HEK293 (cell line): ENCODE data around the gene ANKRD11.

Experiments used
- CTCF ChIA-PET: fragments of 350-600 bp; formaldehyde crosslinking; extraction: SDS; loops from one replicate; lab custom pipeline; 2021; ENCODE audit warnings: antibody characterized with exemption; lab: Yijun Ruan, JAX
- POLR2A ChIA-PET: fragments of 300-600 bp; formaldehyde crosslinking; extraction: SDS; loops from one replicate; lab custom pipeline; 2020; ENCODE audit warnings: antibody characterized with exemption, inconsistent platforms; lab: Yijun Ruan, JAX
- H3K27ac ChIP-seq: fragments of 200-500 bp; sonication (Bioruptor generic); 2 replicates; pipeline ENCODE4 v1.5.1; 2014; ENCODE audit warnings: low read depth, low read length, control low read depth, inconsistent platforms; ENCODE audit errors: extremely low read depth
- H3K36me3 ChIP-seq, 2 experiments: fragments of 200-500 bp in 1 of 2; sonication (Bioruptor generic) in 1 of 2; 1 replicate in 1 of 2; 2 replicates in 1 of 2; pipeline ENCODE4 v1.5.1; 2014 to 2017; ENCODE audit warnings: inconsistent platforms in 2 of 2, low read length in 2 of 2; ENCODE audit not compliant: control insufficient read depth in 2 of 2, insufficient read depth in 1 of 2
- H3K4me1 ChIP-seq: fragments of 200-500 bp; sonication (Bioruptor generic); 2 replicates; pipeline ENCODE4 v1.5.1; 2014; ENCODE audit warnings: mild to moderate bottlenecking, low read length, inconsistent platforms; ENCODE audit not compliant: control insufficient read depth, insufficient read depth
- H3K4me3 ChIP-seq: 2 replicates; pipeline ENCODE4 v1.5.1; 2011; ENCODE audit warnings: low read depth, mild to moderate bottlenecking, control low read depth, low read length, moderate library complexity
- H3K9me3 ChIP-seq: fragments of 200-500 bp; sonication (Bioruptor generic); 2 replicates; pipeline ENCODE4 v1.5.1; 2014; ENCODE audit warnings: low read depth, low read length, inconsistent platforms; ENCODE audit not compliant: control insufficient read depth, insufficient read depth
- GFI1B ChIP-seq: fragments of 450-650 bp; formaldehyde crosslinking; IDR thresholded peaks from 2 replicates; pipeline ENCODE4 v1.5.1; 2016; ENCODE audit warnings: missing biosample characterization, missing genetic modification characterization
- KLF8 ChIP-seq: fragments of 450-650 bp; formaldehyde crosslinking; IDR thresholded peaks from 2 replicates; pipeline ENCODE4 v1.5.1; 2016; ENCODE audit warnings: missing biosample characterization, missing genetic modification characterization
- REPIN1 ChIP-seq: fragments of 450-650 bp; formaldehyde crosslinking; IDR thresholded peaks from 2 replicates; pipeline ENCODE4 v1.5.1; 2017; ENCODE audit warnings: missing biosample characterization, missing genetic modification characterization, low read depth
- YY2 ChIP-seq: fragments of 450-650 bp; formaldehyde crosslinking; IDR thresholded peaks from 2 replicates; pipeline ENCODE4 v1.5.1; 2016; ENCODE audit warnings: missing biosample characterization, missing genetic modification characterization
- ZBTB17 ChIP-seq: fragments of 450-650 bp; formaldehyde crosslinking; IDR thresholded peaks from 2 replicates; pipeline ENCODE4 v1.5.1; 2016; ENCODE audit warnings: missing biosample characterization, missing genetic modification characterization
- ZBTB48 ChIP-seq: fragments of 450-650 bp; formaldehyde crosslinking; IDR thresholded peaks from 2 replicates; pipeline ENCODE4 v1.5.1; 2016; ENCODE audit warnings: missing biosample characterization, missing genetic modification characterization
- ZBTB8A ChIP-seq: fragments of 450-650 bp; formaldehyde crosslinking; IDR thresholded peaks from 2 replicates; pipeline ENCODE4 v1.5.1; 2016; ENCODE audit warnings: missing biosample characterization, missing genetic modification characterization
- ZNF114 ChIP-seq: fragments of 450-650 bp; formaldehyde crosslinking; IDR thresholded peaks from 2 replicates; pipeline ENCODE4 v1.5.0; 2017; ENCODE audit warnings: missing biosample characterization, missing genetic modification characterization
- ZNF350 ChIP-seq: fragments of 450-650 bp; formaldehyde crosslinking; IDR thresholded peaks from 2 replicates; pipeline ENCODE4 v1.5.0; 2017; ENCODE audit warnings: missing biosample characterization, mild to moderate bottlenecking, missing genetic modification characterization
- ZNF433 ChIP-seq: fragments of 450-650 bp; formaldehyde crosslinking; IDR thresholded peaks from 2 replicates; pipeline ENCODE4 v1.5.1; 2016; ENCODE audit warnings: missing biosample characterization, missing genetic modification characterization, low read depth
- ZNF529 ChIP-seq: fragments of 450-650 bp; formaldehyde crosslinking; IDR thresholded peaks from 2 replicates; pipeline ENCODE4 v1.5.1; 2017; ENCODE audit warnings: missing genetic modification characterization, missing biosample characterization; ENCODE audit not compliant: insufficient replicate concordance
- ZNF561 ChIP-seq: fragments of 450-650 bp; IDR thresholded peaks from 2 replicates; pipeline ENCODE4 v1.5.1; 2018; ENCODE audit warnings: missing biosample characterization, missing genetic modification characterization, borderline replicate concordance
- ZNF626 ChIP-seq: fragments of 450-650 bp; sonication (Bioruptor Pico); formaldehyde crosslinking; IDR thresholded peaks from 2 replicates; pipeline ENCODE4 v1.5.1; 2018; ENCODE audit warnings: missing biosample characterization, missing genetic modification characterization, inconsistent platforms
- ZNF677 ChIP-seq: fragments of 450-650 bp; IDR thresholded peaks from 2 replicates; pipeline ENCODE4 v1.5.0; 2018; ENCODE audit warnings: missing biosample characterization, mild to moderate bottlenecking, missing genetic modification characterization, moderate library complexity
- ZNF707 ChIP-seq: fragments of 450-650 bp; formaldehyde crosslinking; IDR thresholded peaks from 2 replicates; pipeline ENCODE4 v1.5.1; 2016; ENCODE audit warnings: missing biosample characterization, missing genetic modification characterization
- ZXDB ChIP-seq: fragments of 450-650 bp; formaldehyde crosslinking; IDR thresholded peaks from 2 replicates; pipeline ENCODE4 v1.5.1; 2016; ENCODE audit warnings: missing biosample characterization, missing genetic modification characterization
- TF ChIP-seq, protein P1 (sequence below): fragments of 450-650 bp; formaldehyde crosslinking; IDR thresholded peaks from 2 replicates; pipeline ENCODE4 v1.5.1; 2016; ENCODE audit warnings: missing biosample characterization, missing genetic modification characterization
- TF ChIP-seq, protein P2 (sequence below): fragments of 450-650 bp; formaldehyde crosslinking; IDR thresholded peaks from 2 replicates; pipeline ENCODE4 v1.5.1; 2016; ENCODE audit warnings: missing biosample characterization, missing genetic modification characterization
- TF ChIP-seq, protein P3 (sequence below): fragments of 450-650 bp; formaldehyde crosslinking; optimal IDR thresholded peaks from 2 replicates; pipeline ENCODE3; 2016; ENCODE audit warnings: missing biosample characterization, mild to moderate bottlenecking, missing genetic modification characterization
- TF ChIP-seq, protein P4 (sequence below): fragments of 450-650 bp; formaldehyde crosslinking; IDR thresholded peaks from 2 replicates; pipeline ENCODE4 v1.5.1; 2016; ENCODE audit warnings: missing biosample characterization, missing genetic modification characterization

The ANKRD11 gene

DNA sequence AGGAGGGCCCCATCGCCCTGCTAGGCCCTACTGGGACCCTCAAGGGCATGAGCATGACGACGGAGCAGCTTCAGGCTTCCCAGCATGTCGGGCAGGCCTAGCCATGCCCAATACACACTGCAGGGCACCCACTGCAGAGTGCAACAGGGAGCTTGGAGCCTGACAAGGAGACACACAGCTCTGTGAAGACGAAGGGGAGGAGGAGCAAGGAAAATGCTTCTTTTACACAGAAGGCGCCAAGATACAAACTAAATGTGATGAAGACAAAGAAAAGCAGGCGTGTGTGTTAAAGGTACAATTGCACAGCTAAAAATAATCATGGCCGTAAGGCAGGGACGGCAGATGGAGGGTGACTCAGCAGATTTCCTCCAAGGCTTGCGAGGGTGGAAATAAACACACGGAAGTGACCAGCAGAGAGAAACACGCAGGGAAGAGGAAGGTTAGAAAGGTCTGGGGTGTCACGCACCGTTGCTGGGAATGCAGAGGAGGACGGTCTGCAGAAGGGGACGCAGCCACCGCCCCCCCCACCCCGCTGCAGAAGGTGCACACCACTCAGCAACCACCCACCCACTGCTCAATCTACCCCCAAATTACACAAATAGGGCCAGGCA is 164.4 kb downstream of the ANKRD11 start:
- H3K4me1 ChIP-seq = peaks cover 24% of the 10 kb centered on the region
- POLR2A ChIA-PET = no interaction called here
- CTCF ChIA-PET = no interaction called here
- peak overlapping the region; percentile 46; the same call in 1 of the 2 replicates for H3K27ac ChIP-seq
- peak; percentile 49; the same call in 1 of the 2 replicates for TF ChIP-seq ZBTB8A
- TF ChIP-seq ZNF114 = no peak
- H3K9me3 ChIP-seq = no peaks in the 10 kb centered on the region
- no peak overlapping the region for H3K4me3 ChIP-seq
- H3K36me3 ChIP-seq = no peaks in the 10 kb centered on the region

DNA sequence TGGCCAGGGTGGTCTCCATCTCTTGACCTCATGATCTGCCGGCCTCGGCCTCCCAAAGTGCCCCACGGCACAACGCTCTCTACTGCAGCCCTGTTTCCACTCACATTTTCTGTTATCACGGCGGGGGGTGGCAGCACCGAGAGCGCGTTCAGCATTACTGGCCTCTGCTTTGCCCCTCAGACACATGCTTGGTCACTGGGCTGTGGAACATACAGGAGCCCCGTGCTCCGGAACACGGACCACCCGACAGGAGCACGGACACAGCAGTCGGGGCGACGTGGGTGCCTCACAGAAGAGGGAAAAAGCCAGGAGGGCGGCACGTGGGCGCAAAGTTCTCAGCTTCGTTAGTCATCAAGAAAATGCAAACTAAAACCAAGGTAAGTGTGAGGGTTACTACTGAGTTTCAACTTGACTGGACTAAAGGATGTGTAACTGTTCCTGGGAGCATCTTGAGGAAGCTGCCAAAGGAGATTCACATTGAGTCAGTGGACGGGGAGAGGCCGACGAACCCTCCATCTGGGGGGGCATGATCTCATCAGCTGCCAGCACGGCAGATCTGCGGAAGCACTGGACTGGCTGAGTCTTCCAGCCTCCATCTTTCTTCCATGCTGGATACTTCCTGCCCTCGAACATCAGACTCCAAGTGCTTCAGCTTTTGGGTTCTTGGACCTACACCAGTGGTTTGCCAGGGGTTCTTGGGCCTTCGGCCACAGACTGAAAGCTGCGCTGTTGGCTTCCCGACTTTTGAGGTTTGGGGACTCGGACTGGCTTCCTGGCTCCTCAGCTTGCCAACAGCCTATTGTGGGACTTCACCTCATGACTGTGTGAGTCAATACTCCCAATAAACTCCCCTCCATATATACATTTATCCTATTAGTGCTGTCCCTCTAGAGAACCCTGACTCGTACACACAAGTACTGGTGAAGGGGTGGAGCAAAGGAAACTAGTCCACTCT is 166.0 kb downstream of the ANKRD11 start:
- no peak overlapping the region for H3K4me3 ChIP-seq
- H3K27ac ChIP-seq = no peak overlapping the region
- H3K36me3 ChIP-seq = no peaks in the 10 kb centered on the region
- peaks cover 32% of the 10 kb centered on the region for H3K4me1 ChIP-seq
- TF ChIP-seq ZNF433 (tag by site-specific recombination) = no peak
- TF ChIP-seq, protein P1, sequence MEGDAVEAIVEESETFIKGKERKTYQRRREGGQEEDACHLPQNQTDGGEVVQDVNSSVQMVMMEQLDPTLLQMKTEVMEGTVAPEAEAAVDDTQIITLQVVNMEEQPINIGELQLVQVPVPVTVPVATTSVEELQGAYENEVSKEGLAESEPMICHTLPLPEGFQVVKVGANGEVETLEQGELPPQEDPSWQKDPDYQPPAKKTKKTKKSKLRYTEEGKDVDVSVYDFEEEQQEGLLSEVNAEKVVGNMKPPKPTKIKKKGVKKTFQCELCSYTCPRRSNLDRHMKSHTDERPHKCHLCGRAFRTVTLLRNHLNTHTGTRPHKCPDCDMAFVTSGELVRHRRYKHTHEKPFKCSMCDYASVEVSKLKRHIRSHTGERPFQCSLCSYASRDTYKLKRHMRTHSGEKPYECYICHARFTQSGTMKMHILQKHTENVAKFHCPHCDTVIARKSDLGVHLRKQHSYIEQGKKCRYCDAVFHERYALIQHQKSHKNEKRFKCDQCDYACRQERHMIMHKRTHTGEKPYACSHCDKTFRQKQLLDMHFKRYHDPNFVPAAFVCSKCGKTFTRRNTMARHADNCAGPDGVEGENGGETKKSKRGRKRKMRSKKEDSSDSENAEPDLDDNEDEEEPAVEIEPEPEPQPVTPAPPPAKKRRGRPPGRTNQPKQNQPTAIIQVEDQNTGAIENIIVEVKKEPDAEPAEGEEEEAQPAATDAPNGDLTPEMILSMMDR (tag by site-specific recombination) = no peak
- TF ChIP-seq ZNF626 = no peak
- TF ChIP-seq ZNF707 (tag by site-specific recombination) = no peak
- no peak for TF ChIP-seq ZNF529 (tag by site-specific recombination)
- TF ChIP-seq GFI1B = no peak
- TF ChIP-seq, protein P2, sequence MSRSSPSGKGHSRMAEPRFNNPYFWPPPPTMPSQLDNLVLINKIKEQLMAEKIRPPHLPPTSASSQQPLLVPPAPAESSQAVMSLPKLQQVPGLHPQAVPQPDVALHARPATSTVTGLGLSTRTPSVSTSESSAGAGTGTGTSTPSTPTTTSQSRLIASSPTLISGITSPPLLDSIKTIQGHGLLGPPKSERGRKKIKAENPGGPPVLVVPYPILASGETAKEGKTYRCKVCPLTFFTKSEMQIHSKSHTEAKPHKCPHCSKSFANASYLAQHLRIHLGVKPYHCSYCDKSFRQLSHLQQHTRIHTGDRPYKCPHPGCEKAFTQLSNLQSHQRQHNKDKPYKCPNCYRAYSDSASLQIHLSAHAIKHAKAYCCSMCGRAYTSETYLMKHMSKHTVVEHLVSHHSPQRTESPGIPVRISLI (tag by site-specific recombination) = no peak
- no peak for TF ChIP-seq ZBTB48
- no peak for TF ChIP-seq YY2 (tag by site-specific recombination)
- no peak for TF ChIP-seq ZNF350 (tag by site-specific recombination)
- no peak for TF ChIP-seq KLF8 (tag by site-specific recombination)
- TF ChIP-seq ZXDB (tag by site-specific recombination) = no peak
- no peak for TF ChIP-seq ZBTB17 (tag by site-specific recombination)
- no peak for TF ChIP-seq ZNF561
- H3K9me3 ChIP-seq = no peaks in the 10 kb centered on the region
- ChIA-PET POLR2A (no interaction called here), CTCF (interaction anchor here (0.6 to 1.1 kb wide), 2 partner anchors 36 to 381 kb away, joined by 3 to 4 read pairs; no protein-coding TSS in a partner anchor)

DNA sequence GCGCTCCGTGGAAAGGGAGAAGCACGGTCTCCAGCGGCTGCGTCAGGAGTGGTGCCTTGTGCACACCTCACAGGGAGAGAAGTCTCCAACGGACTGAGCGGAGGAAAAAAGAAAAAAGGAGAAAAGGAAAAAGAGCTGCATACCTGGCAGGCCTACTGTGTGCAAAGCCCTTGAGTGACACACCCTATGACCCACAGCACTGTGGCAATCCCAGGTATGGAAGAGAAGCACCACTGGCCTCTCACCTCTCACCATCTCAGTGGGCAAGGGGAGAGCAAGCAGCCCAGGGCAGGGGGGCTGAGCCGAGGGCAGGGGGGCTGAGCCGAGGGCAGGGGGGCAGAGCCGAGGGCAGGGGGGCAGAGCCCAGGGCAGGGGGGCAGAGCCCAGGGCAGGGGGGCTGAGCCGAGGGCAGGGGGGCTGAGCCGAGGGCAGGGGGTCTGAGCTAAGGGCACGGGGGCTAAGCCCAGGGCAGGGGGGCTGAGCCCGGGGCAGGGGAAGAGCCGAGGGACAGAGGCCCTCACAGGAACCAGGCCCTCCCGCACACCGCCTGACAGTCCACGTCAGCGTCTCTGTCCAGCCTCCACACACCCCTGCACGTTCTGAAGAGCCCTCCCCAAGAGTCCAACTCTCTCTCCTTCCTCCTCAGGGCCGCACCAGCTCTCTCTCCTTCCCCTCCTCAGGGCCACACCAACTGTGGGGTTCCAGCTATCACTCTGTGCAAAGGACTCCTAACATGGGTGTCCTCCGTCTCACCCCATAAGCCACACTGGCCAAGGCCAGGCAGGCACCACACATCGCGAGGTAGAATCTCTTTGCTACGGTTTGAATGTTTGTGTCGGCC is 167.0 kb downstream of the ANKRD11 start:
- H3K4me3 ChIP-seq = no peak overlapping the region
- ChIA-PET POLR2A (no interaction called here), CTCF (interaction anchor here (0.6 to 1.7 kb wide), 4 partner anchors 10 to 382 kb away, joined by 3 to 4 read pairs (median 4); no protein-coding TSS in a partner anchor)
- peaks cover 32% of the 10 kb centered on the region for H3K4me1 ChIP-seq
- H3K9me3 ChIP-seq = no peaks in the 10 kb centered on the region
- peak overlapping the region; percentile 28; the same call in 1 of the 2 replicates for H3K27ac ChIP-seq
- no peaks in the 10 kb centered on the region for H3K36me3 ChIP-seq
- TF ChIP-seq ZNF677 (tag by site-specific recombination) = no peak
- TF ChIP-seq REPIN1 = no peak
- TF ChIP-seq, protein P3, sequence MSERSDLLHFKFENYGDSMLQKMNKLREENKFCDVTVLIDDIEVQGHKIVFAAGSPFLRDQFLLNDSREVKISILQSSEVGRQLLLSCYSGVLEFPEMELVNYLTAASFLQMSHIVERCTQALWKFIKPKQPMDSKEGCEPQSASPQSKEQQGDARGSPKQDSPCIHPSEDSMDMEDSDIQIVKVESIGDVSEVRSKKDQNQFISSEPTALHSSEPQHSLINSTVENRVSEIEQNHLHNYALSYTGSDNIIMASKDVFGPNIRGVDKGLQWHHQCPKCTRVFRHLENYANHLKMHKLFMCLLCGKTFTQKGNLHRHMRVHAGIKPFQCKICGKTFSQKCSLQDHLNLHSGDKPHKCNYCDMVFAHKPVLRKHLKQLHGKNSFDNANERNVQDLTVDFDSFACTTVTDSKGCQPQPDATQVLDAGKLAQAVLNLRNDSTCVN (tag by site-specific recombination) = no peak
- TF ChIP-seq, protein P4, sequence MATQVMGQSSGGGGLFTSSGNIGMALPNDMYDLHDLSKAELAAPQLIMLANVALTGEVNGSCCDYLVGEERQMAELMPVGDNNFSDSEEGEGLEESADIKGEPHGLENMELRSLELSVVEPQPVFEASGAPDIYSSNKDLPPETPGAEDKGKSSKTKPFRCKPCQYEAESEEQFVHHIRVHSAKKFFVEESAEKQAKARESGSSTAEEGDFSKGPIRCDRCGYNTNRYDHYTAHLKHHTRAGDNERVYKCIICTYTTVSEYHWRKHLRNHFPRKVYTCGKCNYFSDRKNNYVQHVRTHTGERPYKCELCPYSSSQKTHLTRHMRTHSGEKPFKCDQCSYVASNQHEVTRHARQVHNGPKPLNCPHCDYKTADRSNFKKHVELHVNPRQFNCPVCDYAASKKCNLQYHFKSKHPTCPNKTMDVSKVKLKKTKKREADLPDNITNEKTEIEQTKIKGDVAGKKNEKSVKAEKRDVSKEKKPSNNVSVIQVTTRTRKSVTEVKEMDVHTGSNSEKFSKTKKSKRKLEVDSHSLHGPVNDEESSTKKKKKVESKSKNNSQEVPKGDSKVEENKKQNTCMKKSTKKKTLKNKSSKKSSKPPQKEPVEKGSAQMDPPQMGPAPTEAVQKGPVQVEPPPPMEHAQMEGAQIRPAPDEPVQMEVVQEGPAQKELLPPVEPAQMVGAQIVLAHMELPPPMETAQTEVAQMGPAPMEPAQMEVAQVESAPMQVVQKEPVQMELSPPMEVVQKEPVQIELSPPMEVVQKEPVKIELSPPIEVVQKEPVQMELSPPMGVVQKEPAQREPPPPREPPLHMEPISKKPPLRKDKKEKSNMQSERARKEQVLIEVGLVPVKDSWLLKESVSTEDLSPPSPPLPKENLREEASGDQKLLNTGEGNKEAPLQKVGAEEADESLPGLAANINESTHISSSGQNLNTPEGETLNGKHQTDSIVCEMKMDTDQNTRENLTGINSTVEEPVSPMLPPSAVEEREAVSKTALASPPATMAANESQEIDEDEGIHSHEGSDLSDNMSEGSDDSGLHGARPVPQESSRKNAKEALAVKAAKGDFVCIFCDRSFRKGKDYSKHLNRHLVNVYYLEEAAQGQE (tag by site-specific recombination) = 0 out of 2 replicates have a peak, but pooled peaks have one; percentile 30
